ENCODE results near the gene YJEFN3. TPM values are rescaled to one million over a fixed set of nuclear protein-coding genes. Genes with fewer than 3 reads are reported as not detected.

The YJEFN3 gene
- total and polyA plus RNA-seq, 10 of the 15 experiments (the other 5 are each of a cell fraction or from before 2014, with no cell fraction given): 0.05 to 6.9 (median 3.5) TPM

DNA sequence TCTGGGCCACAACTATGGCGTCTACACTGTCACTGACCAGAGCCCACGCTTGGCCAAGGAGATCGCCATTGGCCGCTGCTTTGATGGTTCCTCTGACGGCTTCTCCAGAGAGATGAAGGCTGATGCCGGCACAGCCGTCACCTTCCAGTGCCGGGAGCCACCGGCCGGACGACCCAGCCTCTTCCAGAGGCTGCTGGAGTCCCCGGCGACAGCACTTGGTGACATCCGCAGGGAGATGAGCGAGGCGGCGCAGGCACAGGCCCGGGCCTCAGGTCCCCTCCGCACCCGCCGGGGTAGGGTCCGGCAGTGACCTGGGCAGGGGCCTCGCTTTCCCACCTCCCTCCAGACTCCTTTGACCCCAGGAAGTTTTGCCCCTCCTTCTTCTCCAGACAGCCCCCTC lies 17.0 kb downstream of the YJEFN3 start:
- ChIA-PET CTCF (no interaction called here), POLR2A (no interaction called here), SMC1A (ENCODE audit: uncharacterized antibody, unreplicated experiment) (no interaction called here), RAD21 (ENCODE audit: unreplicated experiment) (no interaction called here)
- 83% methylated on average over 23 of the region's 23 CpGs for WGBS (ENCODE audit: insufficient coverage, insufficient replicate concordance, low lambda C conversion rate, missing lambda C conversion rate)
- Histone ChIP-seq H3K4me3 (no peak overlapping the region), H3K27ac (ENCODE audit: control insufficient read depth, insufficient read depth) (no peak overlapping the region), H4K20me1 (ENCODE audit: control insufficient read depth, insufficient read depth) (no peaks in the 10 kb centered on the region), H3K79me2 (ENCODE audit: control insufficient read depth, insufficient read depth, low read length) (no peaks in the 10 kb centered on the region), H3K36me3 (ENCODE audit: control insufficient read depth in 2 of 2, insufficient read depth in 2 of 2, low read length in 1 of 2) (no peaks in the 10 kb centered on the region), H3K9me3 (replicated peaks; ENCODE audit: control insufficient read depth, insufficient read depth, low read length) (no peaks in the 10 kb centered on the region; the same call in 2 of the 3 replicates), H3K27me3 (replicated peaks in 1 of 2; ENCODE audit: control insufficient read depth in 2 of 2, insufficient read depth in 2 of 2, low read length in 1 of 2) (no peaks in the 10 kb centered on the region), H3K9ac (ENCODE audit: control insufficient read depth, insufficient read depth, low read length) (no peak overlapping the region), H3K4me2 (ENCODE audit: control insufficient read depth, insufficient read depth) (no peak overlapping the region), H3K4me1 (ENCODE audit: control insufficient read depth, insufficient read depth, low read length) (peaks cover 3% of the 10 kb centered on the region), H2AFZ (ENCODE audit: control insufficient read depth, low read depth, low read length) (no peak overlapping the region)
- no peak for DNase-seq (ENCODE audit: low read depth, low spot score)
- no TSS peak for BruUV-seq (replicated peaks)
- intact Hi-C loops (cut with micrococcal nuclease; ENCODE audit: unreplicated experiment) (no loop called here), in situ Hi-C loops (cut with MboI) (loop anchor here (25.0 kb wide), 4 partner anchors 867 to 1492 kb away; partner anchors contain the start of genes ZNF66 and ZNF737)
- no peak for ATAC-seq
- TF ChIP-seq BCL11A (IDR thresholded peaks at IDR 0.05; ENCODE audit: low read depth, low read length) (no peak), SPI1 (IDR thresholded peaks at IDR 0.05; ENCODE audit: borderline replicate concordance, insufficient read depth, low read depth, low read length) (no peak), SIX5 (IDR thresholded peaks at IDR 0.05; ENCODE audit: low read depth, low read length, severe bottlenecking) (no peak), STAT3 (IDR thresholded peaks at IDR 0.05; ENCODE audit: low read depth, low read length) (no peak), ESRRA (IDR thresholded peaks at IDR 0.05; ENCODE audit: low read length) (no peak), KLF5 (IDR thresholded peaks at IDR 0.05; ENCODE audit: partially characterized antibody) (no peak), CEBPB (IDR thresholded peaks at IDR 0.05; ENCODE audit: borderline replicate concordance in 1 of 2, low read depth in 2 of 2, low read length in 2 of 2) (no peak), MYB (IDR thresholded peaks at IDR 0.05; ENCODE audit: borderline replicate concordance, low read depth, low read length) (no peak), PAX5 (IDR thresholded peaks at IDR 0.05; ENCODE audit: borderline replicate concordance, low read depth, low read length) (no peak), KDM1A (IDR thresholded peaks at IDR 0.05; ENCODE audit: borderline replicate concordance) (no peak), ZZZ3 (IDR thresholded peaks at IDR 0.05; ENCODE audit: control insufficient read depth, insufficient read length, low read depth) (no peak), WRNIP1 (IDR thresholded peaks at IDR 0.05; ENCODE audit: borderline replicate concordance, low read depth, low read length) (no peak), ASH2L (IDR thresholded peaks at IDR 0.05; ENCODE audit: borderline replicate concordance, low read depth) (no peak), DPF2 (IDR thresholded peaks at IDR 0.05) (no peak), CBX3 (IDR thresholded peaks at IDR 0.05; ENCODE audit: borderline replicate concordance, low read depth) (no peak)
- TF ChIP-seq, protein P1, sequence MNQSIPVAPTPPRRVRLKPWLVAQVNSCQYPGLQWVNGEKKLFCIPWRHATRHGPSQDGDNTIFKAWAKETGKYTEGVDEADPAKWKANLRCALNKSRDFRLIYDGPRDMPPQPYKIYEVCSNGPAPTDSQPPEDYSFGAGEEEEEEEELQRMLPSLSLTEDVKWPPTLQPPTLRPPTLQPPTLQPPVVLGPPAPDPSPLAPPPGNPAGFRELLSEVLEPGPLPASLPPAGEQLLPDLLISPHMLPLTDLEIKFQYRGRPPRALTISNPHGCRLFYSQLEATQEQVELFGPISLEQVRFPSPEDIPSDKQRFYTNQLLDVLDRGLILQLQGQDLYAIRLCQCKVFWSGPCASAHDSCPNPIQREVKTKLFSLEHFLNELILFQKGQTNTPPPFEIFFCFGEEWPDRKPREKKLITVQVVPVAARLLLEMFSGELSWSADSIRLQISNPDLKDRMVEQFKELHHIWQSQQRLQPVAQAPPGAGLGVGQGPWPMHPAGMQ (IDR thresholded peaks at IDR 0.05; ENCODE audit: borderline replicate concordance): no peak
- TF ChIP-seq, protein P2, sequence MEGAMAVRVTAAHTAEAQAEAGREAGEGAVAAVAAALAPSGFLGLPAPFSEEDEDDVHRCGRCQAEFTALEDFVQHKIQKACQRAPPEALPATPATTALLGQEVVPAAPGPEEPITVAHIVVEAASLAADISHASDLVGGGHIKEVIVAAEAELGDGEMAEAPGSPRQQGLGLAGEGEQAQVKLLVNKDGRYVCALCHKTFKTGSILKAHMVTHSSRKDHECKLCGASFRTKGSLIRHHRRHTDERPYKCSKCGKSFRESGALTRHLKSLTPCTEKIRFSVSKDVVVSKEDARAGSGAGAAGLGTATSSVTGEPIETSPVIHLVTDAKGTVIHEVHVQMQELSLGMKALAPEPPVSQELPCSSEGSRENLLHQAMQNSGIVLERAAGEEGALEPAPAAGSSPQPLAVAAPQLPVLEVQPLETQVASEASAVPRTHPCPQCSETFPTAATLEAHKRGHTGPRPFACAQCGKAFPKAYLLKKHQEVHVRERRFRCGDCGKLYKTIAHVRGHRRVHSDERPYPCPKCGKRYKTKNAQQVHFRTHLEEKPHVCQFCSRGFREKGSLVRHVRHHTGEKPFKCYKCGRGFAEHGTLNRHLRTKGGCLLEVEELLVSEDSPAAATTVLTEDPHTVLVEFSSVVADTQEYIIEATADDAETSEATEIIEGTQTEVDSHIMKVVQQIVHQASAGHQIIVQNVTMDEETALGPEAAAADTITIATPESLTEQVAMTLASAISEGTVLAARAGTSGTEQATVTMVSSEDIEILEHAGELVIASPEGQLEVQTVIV (IDR thresholded peaks at IDR 0.05; ENCODE audit: borderline replicate concordance, partially characterized antibody): no peak
- no peak for FAIRE-seq

Measured in GM12878 (cell line).